22Rv1 (cell line): ENCODE measurements around the gene PADI1.

Experiments
- H3K27ac ChIP-seq: fragments of 450-650 bp; 2 replicates; pipeline ENCODE4 v1.5.1; 2017
- CTCF ChIP-seq: fragments of 450-650 bp; IDR thresholded peaks from 2 replicates; pipeline ENCODE4 v1.5.1; 2017; ENCODE audit warnings: mild to moderate bottlenecking
- ZFX ChIP-seq: fragments of 450-650 bp; IDR thresholded peaks from 2 replicates; pipeline ENCODE4 v1.6.1; 2017; ENCODE audit warnings: antibody characterized with exemption, borderline replicate concordance

The PADI1 gene

GRCh38 chr1:17220287-17220686 lies 15.4 kb downstream of the PADI1 start:
- H3K27ac ChIP-seq: no peak overlapping the region
- no peak for TF ChIP-seq ZFX

GRCh38 chr1:17222557-17222956 lies 17.6 kb downstream of the PADI1 start:
- H3K27ac ChIP-seq: no peak overlapping the region
- TF ChIP-seq CTCF (no peak), ZFX (no peak)

GRCh38 chr1:17224434-17224833 lies 19.5 kb downstream of the PADI1 start:
- TF ChIP-seq CTCF (no peak), ZFX (no peak)
- H3K27ac ChIP-seq: no peak overlapping the region

GRCh38 chr1:17225140-17225539 lies 20.2 kb downstream of the PADI1 start:
- TF ChIP-seq ZFX: no peak
- H3K27ac ChIP-seq: no peak overlapping the region

- H3K27ac ChIP-seq: no peak overlapping the region
- TF ChIP-seq CTCF (no peak), ZFX (no peak)
Measured at GRCh38 chr1:17227358-17227915, 22.5 kb downstream of the PADI1 start.

- no peak overlapping the region for H3K27ac ChIP-seq
- no peak for TF ChIP-seq ZFX
- no peak for TF ChIP-seq CTCF
Measured at GRCh38 chr1:17228619-17229018, 23.7 kb downstream of the PADI1 start.

GRCh38 chr1:17229379-17229778 lies 24.5 kb downstream of the PADI1 start:
- TF ChIP-seq CTCF (no peak), ZFX (no peak)
- H3K27ac ChIP-seq: no peak overlapping the region

GRCh38 chr1:17230106-17230505 lies 25.2 kb downstream of the PADI1 start:
- no peak for TF ChIP-seq ZFX
- no peak for TF ChIP-seq CTCF
- no peak overlapping the region for H3K27ac ChIP-seq
